Parathyroid adenoma (tissue), 2 donors: Measurements from ENCODE around the gene ZNF593.

ENCODE experiments used
- H2AFZ ChIP-seq: fragments of 300-600 bp; sonication (generic); one replicate; pipeline ENCODE4 v1.7.0; 2017; ENCODE audit warnings: antibody characterized with exemption, mild to moderate bottlenecking
- H3K27ac ChIP-seq: fragments of 300-600 bp; sonication (generic); one replicate; pipeline ENCODE4 v1.7.0; 2017
- H3K27me3 ChIP-seq: fragments of 300-600 bp; sonication (generic); one replicate; pipeline ENCODE4 v1.7.0; 2017; ENCODE audit warnings: low read length; ENCODE audit not compliant: control insufficient read depth, insufficient read depth
- H3K36me3 ChIP-seq: fragments of 300-600 bp; sonication (generic); one replicate; pipeline ENCODE4 v1.7.0; 2017; ENCODE audit warnings: low read length; ENCODE audit not compliant: control insufficient read depth, insufficient read depth
- H3K4me1 ChIP-seq: fragments of 300-600 bp; sonication (generic); one replicate; pipeline ENCODE4 v1.7.0; 2017; ENCODE audit warnings: control low read depth
- H3K4me2 ChIP-seq: fragments of 300-600 bp; sonication (generic); one replicate; pipeline ENCODE4 v1.7.0; 2017; ENCODE audit warnings: low read length
- H3K4me3 ChIP-seq: fragments of 300-600 bp; sonication (generic); one replicate; pipeline ENCODE4 v1.7.0; 2017; ENCODE audit warnings: low read depth, low read length
- H3K79me2 ChIP-seq: fragments of 300-600 bp; sonication (generic); one replicate; pipeline ENCODE4 v1.7.0; 2017; ENCODE audit warnings: control low read depth
- H3K9ac ChIP-seq: fragments of 300-600 bp; sonication (generic); one replicate; pipeline ENCODE4 v1.7.0; 2017; ENCODE audit warnings: mild to moderate bottlenecking
- H3K9me3 ChIP-seq: fragments of 300-600 bp; sonication (generic); one replicate; pipeline ENCODE4 v1.7.0; 2017; ENCODE audit warnings: low read length; ENCODE audit not compliant: control insufficient read depth
- CTCF ChIP-seq: fragments of 300-600 bp; sonication (generic); IDR thresholded peaks from one replicate; pipeline ENCODE4 v1.7.0; 2017; ENCODE audit warnings: antibody characterized with exemption, mild to moderate bottlenecking
- donor health status: primary hyperparathyroidism.

Gene ZNF593

GRCh38 chr1:26197813-26198212, 28.1 kb downstream of the ZNF593 start:
- H2AFZ ChIP-seq, result no peak overlapping the region
- H3K4me1 ChIP-seq, result peaks cover 3% of the 10 kb centered on the region
- H3K79me2 ChIP-seq, result no peaks in the 10 kb centered on the region
- no peak overlapping the region for H3K9ac ChIP-seq
- no peaks in the 10 kb centered on the region for H3K27me3 ChIP-seq
- no peak overlapping the region for H3K4me3 ChIP-seq
- no peaks in the 10 kb centered on the region for H3K9me3 ChIP-seq
- H3K27ac ChIP-seq, result no peak overlapping the region
- no peak for TF ChIP-seq CTCF
- H3K36me3 ChIP-seq, result no peaks in the 10 kb centered on the region
- H3K4me2 ChIP-seq, result no peak overlapping the region

GRCh38 chr1:26200413-26200812, 30.7 kb downstream of the ZNF593 start:
- Histone ChIP-seq H3K27ac (no peak overlapping the region), H3K79me2 (no peaks in the 10 kb centered on the region)
- TF ChIP-seq CTCF, result no peak

GRCh38 chr1:26203642-26204318, 34.1 kb downstream of the ZNF593 start:
- H2AFZ ChIP-seq, result no peak overlapping the region
- no peak overlapping the region for H3K4me2 ChIP-seq
- peaks cover 3% of the 10 kb centered on the region for H3K4me1 ChIP-seq
- TF ChIP-seq CTCF, result no peak
- no peaks in the 10 kb centered on the region for H3K9me3 ChIP-seq
- no peaks in the 10 kb centered on the region for H3K79me2 ChIP-seq
- no peaks in the 10 kb centered on the region for H3K36me3 ChIP-seq
- H3K4me3 ChIP-seq, result no peak overlapping the region
- H3K27me3 ChIP-seq, result no peaks in the 10 kb centered on the region
- no peak overlapping the region for H3K9ac ChIP-seq
- no peak overlapping the region for H3K27ac ChIP-seq

More at GRCh38 chr1:26200413-26200812, 30.7 kb downstream of the ZNF593 start:
- H3K4me2 ChIP-seq, result no peak overlapping the region
- H3K9me3 ChIP-seq, result no peaks in the 10 kb centered on the region
- H3K9ac ChIP-seq, result no peak overlapping the region
- H3K4me3 ChIP-seq, result no peak overlapping the region
- H2AFZ ChIP-seq, result no peak overlapping the region
- H3K27me3 ChIP-seq, result no peaks in the 10 kb centered on the region
- peaks cover 3% of the 10 kb centered on the region for H3K4me1 ChIP-seq
- no peaks in the 10 kb centered on the region for H3K36me3 ChIP-seq

- no peak overlapping the region for H3K9ac ChIP-seq
- H3K4me1 ChIP-seq, result no peaks in the 10 kb centered on the region
- H3K27me3 ChIP-seq, result no peaks in the 10 kb centered on the region
- H3K9me3 ChIP-seq, result no peaks in the 10 kb centered on the region
- H2AFZ ChIP-seq, result no peak overlapping the region
- H3K27ac ChIP-seq, result no peak overlapping the region
- H3K79me2 ChIP-seq, result no peaks in the 10 kb centered on the region
- no peak for TF ChIP-seq CTCF
- H3K4me2 ChIP-seq, result no peak overlapping the region
- H3K36me3 ChIP-seq, result no peaks in the 10 kb centered on the region
- H3K4me3 ChIP-seq, result no peak overlapping the region
These were observed 40.6 kb downstream of the ZNF593 start for GRCh38 chr1:26210147-26210870.
